H9 (cell line): ENCODE data around the gene GAP43. TPM values are rescaled to one million over a fixed set of nuclear protein-coding genes. Genes with fewer than 3 reads are reported as not detected.

Source experiments
- DNase-seq: peaks from one replicate; pipeline ENCODE4 v3.0.0-alpha.2; 2017
- H2AFZ ChIP-seq: one replicate; pipeline ENCODE4 v1.6.1; 2013; ENCODE audit warnings: mild to moderate bottlenecking, low read length, control low read depth, moderate library complexity
- H2AK5ac ChIP-seq: 2 replicates; pipeline ENCODE4 v1.6.1; 2013; ENCODE audit warnings: low read length, control low read depth, mixed read lengths; ENCODE audit not compliant: insufficient read length
- H2BK120ac ChIP-seq: one replicate; pipeline ENCODE4 v1.6.1; 2013; ENCODE audit warnings: low read depth, mild to moderate bottlenecking, low read length, control low read depth, inconsistent platforms; ENCODE audit not compliant: poor library complexity, severe bottlenecking
- H2BK12ac ChIP-seq: 2 replicates; pipeline ENCODE4 v1.6.1; 2013; ENCODE audit warnings: low read length, control low read depth, mixed read lengths, low read depth; ENCODE audit not compliant: insufficient read length
- H2BK15ac ChIP-seq: 2 replicates; pipeline ENCODE4 v1.6.1; 2013; ENCODE audit warnings: low read depth, low read length, control low read depth
- H2BK20ac ChIP-seq: one replicate; pipeline ENCODE4 v1.6.1; 2013; ENCODE audit warnings: low read depth, mild to moderate bottlenecking, low read length, control low read depth, inconsistent platforms; ENCODE audit not compliant: poor library complexity, severe bottlenecking
- H2BK5ac ChIP-seq: 2 replicates; pipeline ENCODE4 v1.6.1; 2013; ENCODE audit warnings: low read length, control low read depth, mixed read lengths; ENCODE audit not compliant: insufficient read length
- H3K14ac ChIP-seq: 2 replicates; pipeline ENCODE4 v1.6.1; 2013; ENCODE audit warnings: low read length, control low read depth; ENCODE audit not compliant: insufficient read depth
- H3K18ac ChIP-seq: 2 replicates; pipeline ENCODE4 v1.6.1; 2013; ENCODE audit warnings: low read depth, mild to moderate bottlenecking, mixed read lengths, low read length, control low read depth; ENCODE audit not compliant: insufficient read length
- H3K23ac ChIP-seq: 2 replicates; pipeline ENCODE4 v1.6.1; 2013; ENCODE audit warnings: low read length, control low read depth, mixed read lengths, low read depth; ENCODE audit not compliant: insufficient read length
- H3K23me2 ChIP-seq: 2 replicates; pipeline ENCODE4 v1.6.1; 2013; ENCODE audit warnings: low read depth, mild to moderate bottlenecking, mixed read lengths, low read length, control low read depth; ENCODE audit not compliant: insufficient read length, poor library complexity, severe bottlenecking
- H3K27ac ChIP-seq: 2 replicates; pipeline ENCODE4 v1.5.1; 2013; ENCODE audit warnings: low read length, control low read depth, mixed read lengths, low read depth; ENCODE audit not compliant: insufficient read length
- H3K27me3 ChIP-seq: 2 replicates; pipeline ENCODE4 v1.6.1; 2013; ENCODE audit warnings: low read length, control low read depth, inconsistent platforms; ENCODE audit not compliant: insufficient read depth
- H3K4ac ChIP-seq: 2 replicates; pipeline ENCODE4 v1.6.1; 2013; ENCODE audit warnings: low read depth, mild to moderate bottlenecking, control low read depth, inconsistent platforms, low read length, moderate library complexity
- H3K4me1 ChIP-seq: 2 replicates; pipeline ENCODE4 v1.6.1; 2013; ENCODE audit warnings: low read length, control low read depth, inconsistent platforms; ENCODE audit not compliant: insufficient read depth
- H3K4me2 ChIP-seq: 2 replicates; pipeline ENCODE4 v1.6.1; 2013; ENCODE audit warnings: low read length, control low read depth, mixed read lengths; ENCODE audit not compliant: insufficient read length, insufficient read depth
- H3K56ac ChIP-seq: 2 replicates; pipeline ENCODE4 v1.6.1; 2013; ENCODE audit warnings: low read depth, mild to moderate bottlenecking, mixed read lengths, low read length, control low read depth; ENCODE audit not compliant: insufficient read length
- H3K79me1 ChIP-seq: 2 replicates; pipeline ENCODE4 v1.6.1; 2013; ENCODE audit warnings: low read depth, mild to moderate bottlenecking, moderate library complexity, low read length, control low read depth, inconsistent platforms; ENCODE audit not compliant: insufficient read depth, poor library complexity, severe bottlenecking
- H3K79me2 ChIP-seq: 2 replicates; pipeline ENCODE4 v1.6.1; 2013; ENCODE audit warnings: low read length, control low read depth, inconsistent platforms; ENCODE audit not compliant: insufficient read depth
- H3K9ac ChIP-seq: 2 replicates; pipeline ENCODE4 v1.6.1; 2013; ENCODE audit warnings: low read length, control low read depth, mixed read lengths; ENCODE audit not compliant: insufficient read length; ENCODE audit errors: extremely low read depth
- H3K9me3 ChIP-seq: one replicate; pipeline ENCODE4 v1.6.1; 2013; ENCODE audit warnings: low read depth, low read length, inconsistent platforms; ENCODE audit not compliant: control insufficient read depth
- H3T11ph ChIP-seq: one replicate; pipeline ENCODE4 v1.6.1; 2013; ENCODE audit warnings: mild to moderate bottlenecking, low read length, control low read depth, inconsistent platforms
- H4K20me1 ChIP-seq: one replicate; pipeline ENCODE4 v1.6.1; 2013; ENCODE audit not compliant: control insufficient read depth, insufficient read length, insufficient read depth
- H4K5ac ChIP-seq: 2 replicates; pipeline ENCODE4 v1.6.1; 2013; ENCODE audit warnings: low read depth, mild to moderate bottlenecking, mixed read lengths, low read length, control low read depth; ENCODE audit not compliant: insufficient read length
- H4K8ac ChIP-seq: replicated peaks from 2 replicates; pipeline ENCODE4 v1.6.1; 2013; ENCODE audit warnings: low read length, control low read depth, mixed read lengths, low read depth; ENCODE audit not compliant: insufficient read length
- H4K91ac ChIP-seq: 2 replicates; pipeline ENCODE4 v1.6.1; 2013; ENCODE audit warnings: low read depth, mild to moderate bottlenecking, moderate library complexity, mixed read lengths, low read length, control low read depth; ENCODE audit not compliant: insufficient read length
- H3K27ac Mint-ChIP-seq, 3 experiments: 2 replicates in 2 of 3; 3 replicates in 1 of 3; pipeline ENCODE4 v1.8.0; 2020 to 2021; ENCODE audit warnings: mixed read lengths in 3 of 3, mild to moderate bottlenecking in 1 of 3, moderate library complexity in 1 of 3
- H3K27me3 Mint-ChIP-seq: 2 replicates; pipeline ENCODE4 v1.8.0; 2021; ENCODE audit warnings: low read depth, mild to moderate bottlenecking, moderate library complexity, mixed read lengths
- H3K36me3 Mint-ChIP-seq, 3 experiments: 2 replicates in 2 of 3; 3 replicates in 1 of 3; pipeline ENCODE4 v1.8.0; 2020 to 2021; ENCODE audit warnings: low read depth in 3 of 3, mixed read lengths in 3 of 3; ENCODE audit not compliant: insufficient read depth in 1 of 3
- H3K4me1 Mint-ChIP-seq, 2 experiments: 2 replicates each; pipeline ENCODE4 v1.8.0; 2020; ENCODE audit warnings: mixed read lengths in 2 of 2
- H3K4me3 Mint-ChIP-seq, 2 experiments: 2 replicates in 1 of 2; 3 replicates in 1 of 2; pipeline ENCODE4 v1.8.0; 2020 to 2021; ENCODE audit warnings: mild to moderate bottlenecking in 2 of 2, mixed read lengths in 2 of 2, moderate library complexity in 1 of 2
- H3K9me3 Mint-ChIP-seq, 2 experiments: 2 replicates in 1 of 2; 3 replicates in 1 of 2; pipeline ENCODE4 v1.8.0; 2020; ENCODE audit warnings: mild to moderate bottlenecking in 2 of 2, mixed read lengths in 2 of 2, moderate library complexity in 1 of 2
- CTCF ChIP-seq: fragments of 200-600 bp; sonication (generic); conservative IDR thresholded peaks from 3 replicates; pipeline ENCODE4 v1.8.0; 2021; ENCODE audit warnings: antibody characterized with exemption, mild to moderate bottlenecking
- WGBS: extraction: QIAGEN DNeasy Blood & Tissue Kit; methylation state at CpG from one replicate; pipeline ENCODE4 v1.1.7; 2013; ENCODE audit warnings: missing lambda C conversion rate, low lambda C conversion rate, mixed read lengths; ENCODE audit not compliant: insufficient read length; ENCODE audit errors: extremely low coverage; 5-methylcytosine and 5-hydroxymethylcytosine counted together
- total RNA-seq: library from RNA; stranded (reverse); gene quantifications from 2 replicates; pipeline ENCODE4 v1.2.1, GENCODE V29; 2021

Gene GAP43
- total RNA-seq, 1 experiment from 2014 or later = 12.8 TPM

- H2AFZ ChIP-seq = no peak overlapping the region
- peaks cover 35 to 39% of the 10 kb centered on the region in 2 experiments for H3K4me1 Mint-ChIP-seq
- peaks cover 4% of the 10 kb centered on the region for H3K23me2 ChIP-seq
- no peaks in the 10 kb centered on the region; the same call in 1 of the 2 replicates for H3K27me3 Mint-ChIP-seq
- H3K56ac ChIP-seq = no peak overlapping the region
- H3K4me3 Mint-ChIP-seq = no peak overlapping the region
- no CpG with 5 or more reads among the region's 5 CpGs for WGBS
- H3K36me3 Mint-ChIP-seq = no peaks in the 10 kb centered on the region
- H3T11ph ChIP-seq = no peak overlapping the region
- H3K9ac ChIP-seq = no peak overlapping the region
- H3K14ac ChIP-seq = no peak overlapping the region
- H3K27ac Mint-ChIP-seq = no peak overlapping the region; a peak in 1 of 7 replicates
- no peak overlapping the region for H2BK12ac ChIP-seq
- no peak overlapping the region for H3K27ac ChIP-seq
- no peak overlapping the region for H2BK5ac ChIP-seq
- no peak overlapping the region for H4K8ac ChIP-seq
- no peak overlapping the region for H3K4ac ChIP-seq
- no peaks in the 10 kb centered on the region for H3K9me3 Mint-ChIP-seq
- no peaks in the 10 kb centered on the region for H3K27me3 ChIP-seq
- no peak overlapping the region for H3K18ac ChIP-seq
- H3K23ac ChIP-seq = no peak overlapping the region
- H3K4me2 ChIP-seq = no peak overlapping the region
- no peak overlapping the region for H2BK15ac ChIP-seq
- H3K9me3 ChIP-seq = no peaks in the 10 kb centered on the region
- no peak overlapping the region for H2BK120ac ChIP-seq
- H2BK20ac ChIP-seq = no peak overlapping the region
- no peak overlapping the region for H2AK5ac ChIP-seq
- H3K4me1 ChIP-seq = peaks cover 6% of the 10 kb centered on the region; the same call in 1 of the 2 replicates
- TF ChIP-seq CTCF = no peak
- no peak overlapping the region for H4K5ac ChIP-seq
- H3K79me1 ChIP-seq = no peaks in the 10 kb centered on the region
- H3K79me2 ChIP-seq = no peaks in the 10 kb centered on the region
- H4K91ac ChIP-seq = no peak overlapping the region
- H4K20me1 ChIP-seq = no peaks in the 10 kb centered on the region
- no peak for DNase-seq
Measured at GRCh38 chr3:115660646-115661337, 37.5 kb downstream of the GAP43 start.
